GM21786 (cell line): ENCODE data around the gene GPR152.
"Not testable (repeated sequence)": the region's sequence is repeated elsewhere in the genome, so short reads cannot be mapped to it uniquely, and the experiment has no call there.

Experiments used
- ATAC-seq: cut with Tn5 transposase; IDR thresholded peaks from one replicate; pipeline ENCODE4 v1.9.1; 2021; ENCODE audit not compliant: unreplicated experiment

Gene GPR152

DNA sequence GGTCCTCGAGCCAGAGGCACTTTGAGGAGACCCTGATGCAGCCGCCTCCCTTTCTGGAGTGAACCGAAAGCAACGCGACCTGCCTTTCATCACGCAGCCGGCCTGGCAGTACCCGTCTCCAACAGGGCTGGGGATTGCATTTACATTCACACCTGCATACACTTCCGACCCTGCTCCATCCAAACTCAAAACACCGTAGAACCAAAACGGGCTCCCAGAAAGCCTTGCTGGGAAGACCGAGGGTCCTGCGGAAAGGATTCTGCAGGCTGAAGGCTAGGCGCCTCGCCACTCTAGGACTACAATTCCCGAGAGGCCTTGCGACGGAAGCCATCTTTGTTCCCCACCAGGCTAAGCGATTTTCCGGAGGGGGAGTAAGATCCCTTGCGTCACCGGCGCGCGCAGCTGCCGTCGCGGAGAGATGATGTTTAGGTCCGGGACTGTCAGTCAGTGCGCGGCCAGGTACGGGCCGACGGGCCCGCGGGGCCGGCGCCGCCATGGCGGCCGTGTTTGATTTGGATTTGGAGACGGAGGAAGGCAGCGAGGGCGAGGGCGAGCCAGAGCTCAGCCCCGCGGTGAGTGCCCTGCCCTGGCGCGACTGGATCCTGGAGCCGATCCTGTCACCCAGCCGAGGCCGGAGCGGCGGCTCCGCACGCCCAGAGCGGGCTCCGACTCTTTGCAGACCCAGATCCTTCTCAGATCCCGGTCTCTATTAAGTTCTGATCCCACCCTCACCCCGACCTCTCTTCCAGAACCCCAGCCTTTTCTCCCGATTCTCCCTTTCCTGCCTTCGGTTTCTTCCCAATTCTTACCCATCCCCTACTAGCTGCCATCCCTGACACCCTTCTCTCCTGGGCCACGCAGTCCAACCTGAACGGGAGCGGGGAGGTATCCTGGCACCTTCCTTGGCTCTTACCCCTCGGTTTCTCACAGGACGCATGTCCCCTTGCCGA, 24.2 kb downstream of the GPR152 start, which contains the start of gene RPS6KB2:
Gene RPS6KB2 (plus strand): TSS at position 443 of the 950 bp plus-strand sequence. CDS start 52 bp downstream, at position 495.
- ATAC-seq: peak; percentile 85

DNA sequence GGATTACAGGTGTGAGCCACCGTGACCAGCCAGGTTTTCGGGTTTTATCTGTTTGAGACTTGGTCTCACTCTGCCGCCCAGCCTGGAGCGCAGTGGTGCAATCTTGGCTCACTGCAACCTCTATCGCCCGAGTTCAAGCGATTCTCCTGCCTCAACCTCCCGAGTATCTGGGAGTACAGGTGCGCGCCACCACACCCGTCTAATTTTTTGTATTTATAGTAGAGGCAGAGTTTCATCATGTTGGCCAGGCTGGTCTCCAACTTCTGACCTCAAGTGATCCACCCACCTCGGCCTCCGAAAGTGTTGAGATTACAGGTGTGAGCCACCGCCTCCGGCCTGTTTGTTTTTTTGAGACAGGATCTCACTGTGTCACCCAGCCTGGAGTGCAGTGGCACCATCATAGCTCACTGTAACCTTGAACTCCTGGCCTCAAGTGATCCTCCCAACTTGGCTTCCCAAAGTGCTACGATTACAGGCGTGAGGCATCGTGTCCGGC, 25.1 kb downstream of the GPR152 start:
- ATAC-seq: not testable (repeated sequence)

DNA sequence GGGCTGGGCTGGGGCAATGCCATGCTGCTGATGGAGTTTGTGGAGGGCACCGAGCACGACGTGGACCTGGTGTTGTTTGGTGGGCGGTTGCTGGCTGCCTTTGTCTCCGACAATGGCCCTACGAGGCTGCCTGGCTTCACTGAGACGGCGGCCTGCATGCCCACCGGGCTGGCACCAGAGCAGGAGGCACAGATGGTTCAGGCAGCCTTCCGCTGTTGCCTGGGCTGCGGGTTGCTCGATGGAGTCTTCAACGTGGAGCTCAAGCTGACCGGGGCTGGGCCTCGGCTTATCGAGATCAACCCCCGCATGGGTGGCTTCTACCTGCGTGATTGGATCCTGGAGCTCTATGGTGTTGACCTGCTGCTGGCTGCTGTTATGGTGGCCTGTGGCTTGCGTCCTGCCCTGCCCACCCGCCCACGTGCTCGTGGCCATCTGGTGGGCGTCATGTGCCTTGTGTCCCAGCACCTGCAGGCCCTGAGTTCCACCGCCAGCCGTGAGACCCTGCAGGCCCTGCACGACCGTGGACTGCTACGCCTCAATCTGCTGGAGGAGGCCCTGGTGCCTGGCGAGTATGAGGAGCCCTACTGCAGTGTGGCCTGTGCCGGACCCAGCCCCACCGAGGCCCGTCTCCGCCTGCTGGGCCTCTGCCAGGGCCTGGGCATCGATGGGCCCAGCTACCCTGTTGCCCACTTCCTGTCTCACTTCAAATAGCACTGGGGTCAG, 28.5 kb downstream of the GPR152 start:
- no peak for ATAC-seq

DNA sequence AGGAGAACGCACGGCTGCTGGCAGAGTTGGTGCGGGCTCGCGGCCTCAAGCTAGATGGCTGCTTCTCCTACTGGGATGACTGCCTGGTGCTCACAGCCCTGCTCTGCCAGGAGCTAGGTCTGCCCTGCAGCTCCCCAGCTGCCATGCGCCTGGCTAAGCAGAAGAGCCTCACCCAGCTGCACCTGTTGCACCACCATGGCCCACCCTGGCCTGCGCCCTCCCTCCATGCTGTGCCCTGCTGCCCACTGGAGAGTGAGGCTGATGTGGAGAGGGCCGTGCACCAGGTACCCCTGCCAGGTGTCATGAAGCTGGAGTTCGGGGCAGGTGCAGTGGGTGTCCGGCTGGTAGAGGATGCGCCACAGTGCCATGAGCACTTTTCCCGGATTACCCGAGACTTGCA, 29.1 kb downstream of the GPR152 start:
- ATAC-seq: no peak

DNA sequence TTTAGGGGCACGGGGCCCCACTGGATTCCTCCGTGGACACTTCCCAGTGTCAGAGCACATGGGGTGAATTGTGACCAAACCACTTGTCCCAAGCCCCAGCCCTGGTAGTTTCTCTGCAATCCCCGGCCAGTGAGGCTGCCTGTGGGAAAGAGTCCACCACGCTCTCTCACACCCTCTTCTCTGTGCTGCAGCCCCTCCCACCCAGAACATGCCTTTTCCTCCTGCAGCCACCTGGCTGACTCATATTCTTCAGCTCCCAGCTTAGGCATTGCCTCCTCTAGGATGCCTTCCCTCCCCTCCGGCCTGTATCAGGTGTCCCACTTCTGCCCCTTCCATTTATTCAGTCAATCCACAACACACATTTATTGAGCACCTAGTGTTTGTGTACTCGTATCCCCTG, 29.6 kb downstream of the GPR152 start:
- no peak for ATAC-seq

DNA sequence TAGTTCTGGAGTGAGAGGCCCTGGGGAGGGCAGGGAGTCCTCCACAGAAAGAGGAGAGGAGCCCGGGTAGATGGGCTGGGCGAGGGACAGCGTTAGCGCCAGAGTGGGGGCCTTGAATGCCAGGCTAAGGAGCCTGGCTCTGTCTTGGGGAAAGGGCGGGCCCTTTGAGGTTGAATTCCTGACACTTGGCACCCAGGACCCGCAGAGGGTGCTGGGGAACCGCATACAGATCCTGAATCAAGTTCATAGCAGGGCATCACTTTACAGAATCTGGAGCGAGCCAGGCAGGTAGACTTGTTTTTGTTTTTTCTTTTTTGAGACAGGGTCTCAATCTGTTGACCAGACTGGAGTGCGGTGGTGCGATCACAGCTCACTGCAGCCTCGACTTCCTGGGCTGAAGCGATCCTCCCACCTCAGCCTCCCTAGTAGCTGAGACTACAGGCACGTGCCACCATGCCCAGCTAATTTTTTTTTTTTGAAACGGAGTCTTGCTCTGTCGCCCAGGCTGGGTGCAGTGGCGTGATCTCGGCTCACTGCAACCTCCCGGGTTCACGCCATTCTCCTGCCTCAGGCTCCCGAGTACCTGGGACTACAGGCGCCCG, 31.0 kb downstream of the GPR152 start:
- ATAC-seq: no peak

DNA sequence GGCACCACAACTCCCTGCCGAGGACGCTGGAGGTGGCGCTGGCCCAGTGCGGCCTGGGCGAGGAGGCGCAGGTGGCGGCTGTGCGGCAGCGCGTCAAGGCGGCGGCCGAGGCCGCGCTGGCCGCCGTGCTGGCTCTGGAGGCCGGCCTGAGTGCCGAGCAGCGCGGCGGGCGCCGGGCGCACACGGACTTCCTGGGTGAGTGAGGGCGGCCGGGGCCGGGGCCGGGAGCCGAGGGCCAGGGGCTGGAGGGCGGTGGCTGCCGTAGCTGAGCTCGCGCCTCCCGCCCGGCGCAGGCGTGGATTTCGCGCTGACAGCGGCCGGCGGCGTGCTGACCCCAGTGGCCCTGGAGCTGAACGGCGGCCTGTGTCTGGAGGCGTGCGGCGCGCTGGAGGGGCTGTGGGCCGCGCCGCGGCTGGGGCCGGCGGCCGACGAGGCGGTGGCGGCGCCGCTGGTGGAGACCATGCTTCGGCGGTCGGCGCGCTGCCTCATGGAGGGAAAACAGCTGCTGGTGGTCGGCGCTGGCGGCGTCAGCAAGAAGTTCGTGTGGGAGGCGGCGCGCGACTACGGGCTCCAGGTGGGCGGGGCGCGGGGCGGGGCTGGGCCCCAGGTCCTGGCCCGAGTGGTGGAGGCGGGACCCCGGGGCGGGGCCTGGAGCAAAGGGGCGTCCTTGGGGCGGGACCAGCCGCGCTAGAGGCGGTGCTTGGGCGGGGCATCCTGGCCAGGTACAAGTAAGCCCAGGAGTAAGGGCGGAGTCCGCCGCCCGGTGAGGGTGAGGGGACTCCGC, 31.7 kb downstream of the GPR152 start:
- peak; percentile 84 for ATAC-seq

DNA sequence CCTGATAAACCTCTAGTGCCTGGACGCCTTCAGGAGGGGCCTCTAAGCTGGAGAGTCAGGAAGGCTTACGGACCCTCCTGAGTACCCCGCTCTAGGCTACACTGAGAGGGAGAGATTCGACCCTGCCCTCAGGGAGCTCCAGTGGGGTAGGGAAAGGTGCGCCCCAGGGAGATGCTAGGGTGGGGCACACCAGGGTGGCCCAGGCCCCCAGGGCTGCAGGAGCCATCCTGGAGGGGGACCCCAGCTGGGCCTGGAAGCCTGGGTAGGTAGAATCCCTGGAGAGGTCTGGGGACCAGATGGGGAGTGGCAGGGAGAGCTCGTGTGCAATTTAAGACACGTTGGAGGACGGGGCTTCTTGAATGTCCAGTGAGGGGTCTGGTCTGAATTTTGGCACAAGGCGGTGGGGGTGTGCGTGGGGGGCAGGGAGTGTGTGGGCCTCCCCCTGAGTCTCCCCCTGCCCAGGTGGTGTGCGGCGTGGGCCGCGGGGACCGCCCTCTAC, 32.3 kb downstream of the GPR152 start:
- ATAC-seq: no peak

DNA sequence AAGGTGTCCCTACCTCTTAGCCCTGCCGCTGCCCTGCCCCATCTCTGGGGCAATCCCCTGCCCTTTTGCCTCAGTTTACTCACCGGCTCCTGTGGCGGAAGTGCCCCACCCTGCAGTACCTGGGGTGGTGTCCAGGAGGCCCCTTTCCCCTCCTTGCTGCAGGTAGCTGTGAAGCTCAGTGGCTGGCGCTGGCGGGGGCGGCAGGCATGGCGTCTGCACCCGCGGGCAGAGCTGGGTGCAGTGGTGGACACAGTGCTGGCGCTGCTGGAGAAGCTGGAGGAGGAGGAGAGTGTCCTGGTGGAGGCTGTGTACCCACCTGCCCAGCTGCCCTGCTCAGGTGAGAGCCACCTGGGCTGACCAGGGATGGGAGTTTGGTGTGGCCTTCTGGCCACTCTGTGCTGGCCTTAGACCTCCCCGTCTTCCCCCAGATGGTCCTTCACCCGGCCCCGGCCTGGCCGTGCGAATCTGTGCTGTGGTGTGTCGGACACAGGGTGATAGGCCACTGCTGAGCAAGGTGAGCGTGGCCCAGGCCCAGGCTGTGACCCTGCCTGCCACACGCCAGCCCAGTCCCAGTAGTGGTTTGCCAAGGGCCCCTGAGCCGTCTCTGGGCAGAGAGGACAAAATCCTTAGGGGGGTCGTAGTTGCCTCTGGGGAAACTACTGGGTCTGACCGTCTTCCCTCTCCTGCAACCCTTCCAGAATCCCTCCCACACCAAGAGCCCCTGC, 33.0 kb downstream of the GPR152 start:
- no peak for ATAC-seq

DNA sequence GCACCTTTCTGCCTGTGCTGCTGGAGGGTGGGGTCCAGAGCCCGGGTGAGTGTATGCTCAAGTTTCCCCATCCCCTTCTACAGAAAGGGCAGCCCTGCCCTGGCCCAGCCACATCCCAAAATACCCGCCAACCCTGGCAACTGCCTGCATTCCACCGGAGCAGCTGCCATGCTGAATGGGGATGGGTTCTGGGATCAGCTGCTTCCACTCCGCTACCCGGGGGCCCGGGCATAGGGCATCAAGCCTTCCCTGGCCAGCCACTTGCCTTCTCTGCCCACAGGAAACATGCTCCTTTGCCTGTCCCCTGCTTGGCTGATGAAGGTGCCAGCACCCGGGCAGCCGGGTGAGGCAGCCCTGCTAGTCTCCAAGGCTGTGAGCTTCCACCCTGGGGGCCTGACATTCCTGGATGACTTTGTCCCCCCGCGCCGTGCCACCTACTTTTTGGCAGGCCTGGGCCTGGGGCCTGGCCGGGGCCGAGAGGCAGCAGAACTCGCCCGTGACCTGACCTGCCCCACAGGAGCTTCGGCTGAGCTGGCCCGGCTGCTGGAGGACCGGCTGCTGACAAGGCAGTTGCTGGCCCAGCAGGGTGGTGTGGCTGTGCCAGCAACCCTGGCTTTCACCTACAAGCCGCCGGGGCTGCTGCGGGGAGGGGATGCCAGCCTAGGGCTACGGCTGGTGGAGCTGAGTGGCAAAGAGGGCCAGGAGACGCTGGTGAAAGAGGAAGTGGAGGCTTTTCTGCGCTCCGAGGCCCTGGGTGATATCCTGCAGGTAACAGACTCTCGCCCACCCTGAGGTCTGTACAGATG, 33.9 kb downstream of the GPR152 start:
- ATAC-seq: no peak

DNA sequence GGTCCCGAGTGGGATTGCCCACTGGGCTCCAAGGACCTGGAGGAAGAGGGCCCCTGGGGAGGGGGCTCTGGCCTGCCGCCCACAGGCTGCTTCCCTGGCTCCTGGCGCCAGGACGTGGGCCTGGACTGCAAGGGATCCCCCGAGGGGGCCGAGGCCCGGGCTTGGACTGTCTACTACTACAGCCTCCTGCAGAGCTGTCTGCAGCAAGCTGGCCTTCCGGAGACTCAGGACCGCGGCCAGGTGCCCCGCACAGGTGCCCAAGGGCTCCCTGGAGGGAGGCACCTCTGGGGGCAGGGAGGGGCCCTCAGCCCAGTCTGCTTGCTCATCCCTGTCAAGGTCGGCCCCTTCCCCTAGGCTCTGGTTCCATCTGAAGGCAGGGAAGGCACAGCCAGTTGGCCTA, 35.1 kb downstream of the GPR152 start:
- ATAC-seq: no peak

DNA sequence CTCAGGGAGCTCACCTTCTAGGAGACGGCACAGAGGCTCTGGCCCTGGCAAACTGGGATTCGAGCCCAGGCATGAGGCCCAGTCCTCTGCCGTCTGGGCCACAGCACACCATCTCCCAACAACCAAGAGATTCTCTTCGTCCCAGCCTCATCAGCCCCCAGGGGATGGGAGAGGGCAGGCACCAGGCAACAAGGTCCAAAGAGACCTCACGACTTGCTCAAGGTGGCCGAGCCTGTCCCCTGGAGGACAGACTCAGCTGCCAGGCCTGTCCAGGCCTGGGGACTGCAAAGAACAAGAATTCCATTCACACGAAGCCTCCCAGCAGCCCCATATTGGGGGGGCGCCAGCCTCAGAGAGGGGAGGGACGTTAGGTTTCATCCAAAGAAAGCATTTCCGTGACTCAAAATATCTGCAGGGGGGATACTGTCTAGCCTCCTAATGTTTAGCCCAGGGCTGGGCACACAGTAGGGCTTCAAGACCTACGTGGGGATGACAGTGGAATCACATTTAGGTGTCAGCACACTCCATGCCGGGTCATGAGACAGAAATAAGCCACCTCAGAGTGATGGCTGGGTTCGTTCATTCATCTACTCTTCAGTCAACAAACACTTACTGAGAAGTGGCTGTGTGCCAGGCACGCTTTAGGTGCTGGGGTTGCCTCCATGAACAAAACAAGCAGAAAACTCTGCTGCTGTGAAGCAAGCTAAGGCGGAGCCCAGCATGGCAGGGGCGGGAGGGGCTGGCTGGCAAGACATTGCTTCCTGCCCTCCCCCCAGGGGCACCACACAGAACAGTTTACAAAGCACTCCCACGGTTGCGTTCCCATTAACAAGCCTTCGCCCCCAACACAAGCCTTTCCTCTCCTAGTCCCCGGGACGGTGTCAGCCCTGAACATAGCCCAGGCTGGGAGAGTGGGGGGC, 35.9 kb downstream of the GPR152 start:
- ATAC-seq: no peak

DNA sequence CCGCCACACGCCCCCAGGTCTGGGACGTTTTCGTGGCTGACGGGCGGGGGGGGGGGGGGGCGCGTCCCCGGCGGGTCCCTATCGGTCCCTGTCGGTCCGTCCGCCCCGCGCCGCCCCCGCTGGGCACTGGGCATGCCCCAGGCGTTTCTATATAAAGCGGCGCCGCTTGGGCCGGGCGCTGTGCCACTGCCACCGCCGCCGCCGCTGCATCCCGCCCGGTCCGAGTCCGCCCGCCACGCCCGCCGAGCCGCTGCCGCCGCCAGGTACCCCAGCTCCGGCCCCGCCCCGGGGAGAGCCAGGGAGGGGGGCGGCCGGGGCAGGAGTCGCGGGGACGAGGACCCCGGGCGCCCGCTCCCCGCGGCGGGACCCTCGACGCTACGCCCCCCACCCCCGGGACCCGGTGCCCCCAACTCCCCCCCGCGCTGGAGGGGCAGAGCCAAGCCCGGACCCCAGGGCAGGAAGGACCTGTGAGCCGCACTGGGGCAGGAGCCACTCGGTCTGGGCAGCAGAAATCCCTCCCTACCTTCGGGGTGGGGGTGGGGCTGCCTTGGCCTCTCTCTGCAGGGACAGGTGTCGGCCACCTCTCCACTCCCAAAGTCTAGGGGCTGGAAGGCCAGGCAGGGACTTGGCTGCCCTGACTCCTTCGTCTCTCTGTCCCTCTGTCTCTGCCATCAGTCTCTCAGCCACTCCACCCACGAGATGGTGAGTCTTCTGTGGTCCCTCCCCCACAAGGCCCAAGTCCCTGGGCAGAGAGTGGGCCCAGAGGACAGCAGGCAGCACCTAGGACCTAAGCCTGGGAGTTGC, 36.8 kb downstream of the GPR152 start, which contains the start of gene CARNS1:
Gene CARNS1 (plus strand): TSS at position 178 of the 804 bp plus-strand sequence. CDS start 522 bp downstream, at position 700.
- ATAC-seq: no peak

DNA sequence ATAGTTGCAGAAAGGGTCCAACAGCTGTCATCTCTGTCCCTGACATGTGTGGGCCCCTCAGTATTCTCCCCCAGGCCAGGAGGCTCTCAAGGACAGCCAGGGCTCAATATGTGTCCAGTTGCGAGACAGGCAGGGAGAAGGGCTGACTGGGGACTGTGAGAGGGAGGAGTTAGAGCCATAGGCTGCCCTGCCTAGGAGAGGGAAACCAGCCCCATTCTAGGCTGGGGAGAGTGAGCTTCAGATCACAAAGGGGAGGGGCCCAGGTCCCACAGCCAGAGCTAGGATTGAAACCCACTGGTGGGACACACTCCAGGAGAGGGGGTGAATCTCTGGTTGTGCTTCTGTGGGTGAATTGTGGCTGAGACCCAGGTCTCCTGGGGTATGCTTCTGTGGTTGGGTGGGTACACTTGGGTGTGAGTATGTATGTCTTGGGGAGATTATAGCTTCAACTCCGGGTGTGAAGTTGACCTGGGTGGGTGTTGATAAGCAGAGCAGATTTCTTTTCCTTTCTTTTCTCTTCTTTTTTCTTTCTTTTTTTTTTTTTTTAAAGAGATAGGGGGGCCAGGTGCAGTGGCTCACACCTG, 39.2 kb downstream of the GPR152 start:
- no peak for ATAC-seq

DNA sequence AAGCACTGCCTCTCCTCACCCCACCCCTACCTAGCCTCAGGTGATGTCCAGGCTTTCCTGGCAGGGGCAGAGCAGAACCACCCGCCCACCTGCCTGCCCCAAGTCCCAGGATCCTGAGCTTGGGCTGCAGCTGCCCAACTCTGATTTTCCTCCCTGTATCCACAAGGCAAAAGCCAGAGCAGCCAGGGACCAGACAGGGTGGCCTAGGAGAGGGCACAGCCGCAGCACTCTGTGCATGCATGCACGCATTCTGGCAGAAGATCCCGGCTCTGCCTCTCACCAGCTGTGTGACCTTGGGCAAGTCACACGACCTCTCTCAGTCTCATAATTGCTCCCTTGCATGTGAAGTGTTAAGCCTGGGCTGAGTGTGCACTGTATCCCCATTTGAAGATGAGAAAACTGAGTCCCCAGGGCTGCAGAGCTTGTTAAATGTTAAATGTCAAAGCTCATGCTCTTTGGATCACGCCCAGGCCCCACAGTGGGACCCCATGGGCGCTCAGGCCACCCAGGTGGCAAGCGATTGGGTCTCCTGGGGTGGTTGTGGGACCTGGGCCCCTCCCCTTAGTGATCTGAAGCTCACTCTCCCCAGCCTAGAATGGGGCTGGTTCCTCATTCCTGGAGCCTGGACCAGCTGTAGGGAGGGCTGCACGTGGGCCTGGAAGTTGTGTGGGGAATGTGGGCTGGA, 39.9 kb downstream of the GPR152 start:
- no peak for ATAC-seq

DNA sequence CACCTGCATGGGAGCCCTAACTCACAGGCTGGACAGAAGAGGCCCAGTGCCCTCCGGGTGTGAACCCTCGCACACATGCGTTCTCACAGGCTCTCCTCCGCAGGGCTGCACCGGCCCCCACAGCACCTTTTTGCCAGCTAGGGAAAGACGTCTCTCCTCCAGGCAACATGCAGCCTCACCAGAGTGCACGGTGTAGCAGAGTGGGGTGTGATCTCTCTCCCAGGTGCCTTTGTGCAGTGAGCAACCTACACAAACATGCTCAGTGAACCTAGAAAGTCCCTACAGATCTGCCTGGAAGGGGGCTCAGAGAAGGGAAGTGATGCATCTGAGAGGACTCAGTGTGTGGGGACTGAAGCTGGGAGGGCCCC, 40.8 kb downstream of the GPR152 start:
- ATAC-seq: no peak
